Memory B cell (primary cell): ENCODE data around the gene LEMD2.

Source experiments
- ATAC-seq: fragments of 150-1000 bp; cut with Tn5 transposase; 2 replicates; pipeline ENCODE4 v1.10.0; 2021; ENCODE audit warnings: low read depth, mild to moderate bottlenecking, moderate library complexity
- DNase-seq, 2 donors: peaks; one replicate each; pipeline ENCODE4 v3.0.0; 2022; ENCODE audit warnings: low spot score in 2 of 2
- H3K27ac Mint-ChIP-seq: one replicate; pipeline ENCODE4 v1.8.0; 2022; ENCODE audit warnings: mild to moderate bottlenecking, moderate library complexity, mixed read lengths
- H3K27me3 Mint-ChIP-seq: one replicate; pipeline ENCODE4 v1.8.0; 2022; ENCODE audit warnings: mixed read lengths
- H3K36me3 Mint-ChIP-seq: one replicate; pipeline ENCODE4 v1.8.0; 2022; ENCODE audit warnings: mild to moderate bottlenecking, mixed read lengths
- H3K4me1 Mint-ChIP-seq: one replicate; pipeline ENCODE4 v1.8.0; 2022; ENCODE audit warnings: mixed read lengths
- H3K4me3 Mint-ChIP-seq: one replicate; pipeline ENCODE4 v1.8.0; 2022; ENCODE audit warnings: mild to moderate bottlenecking, moderate library complexity, mixed read lengths
- H3K9me3 Mint-ChIP-seq: one replicate; pipeline ENCODE4 v1.8.0; 2022; ENCODE audit warnings: mixed read lengths

The LEMD2 gene

GRCh38 chr6:33766921-33767907 lies 21.7 kb downstream of the LEMD2 start:
- peaks cover 9% of the 10 kb centered on the region for H3K4me1 Mint-ChIP-seq
- DNase-seq (no peak), ATAC-seq (no peak)
- H3K4me3 Mint-ChIP-seq = no peak overlapping the region
- H3K27ac Mint-ChIP-seq = no peak overlapping the region
- H3K36me3 Mint-ChIP-seq = no peaks in the 10 kb centered on the region
- peaks cover 27% of the 10 kb centered on the region for H3K27me3 Mint-ChIP-seq
- H3K9me3 Mint-ChIP-seq = peaks cover 2% of the 10 kb centered on the region

GRCh38 chr6:33765368-33765767 lies 23.6 kb downstream of the LEMD2 start:
- no peak overlapping the region for H3K27ac Mint-ChIP-seq
- DNase-seq = no peak
- H3K36me3 Mint-ChIP-seq = no peaks in the 10 kb centered on the region
- peaks cover 2% of the 10 kb centered on the region for H3K9me3 Mint-ChIP-seq
- peaks cover 6% of the 10 kb centered on the region for H3K4me1 Mint-ChIP-seq
- no peak for ATAC-seq
- peaks cover 29% of the 10 kb centered on the region for H3K27me3 Mint-ChIP-seq
- no peak overlapping the region for H3K4me3 Mint-ChIP-seq

- Mint-ChIP-seq H3K27me3 (peaks cover 29% of the 10 kb centered on the region), H3K4me3 (no peak overlapping the region)
Measured at GRCh38 chr6:33764036-33764435, 24.9 kb downstream of the LEMD2 start.

GRCh38 chr6:33763483-33763882 lies 25.4 kb downstream of the LEMD2 start:
- no peak overlapping the region for H3K27ac Mint-ChIP-seq
- H3K36me3 Mint-ChIP-seq = no peaks in the 10 kb centered on the region
- peaks cover 5% of the 10 kb centered on the region for H3K4me1 Mint-ChIP-seq
- peaks cover 2% of the 10 kb centered on the region for H3K9me3 Mint-ChIP-seq
- ATAC-seq (no peak), DNase-seq (no peak)
- H3K4me3 Mint-ChIP-seq = no peak overlapping the region
- peaks cover 28% of the 10 kb centered on the region for H3K27me3 Mint-ChIP-seq

More at GRCh38 chr6:33764036-33764435, 24.9 kb downstream of the LEMD2 start:
- DNase-seq = no peak
- peaks cover 6% of the 10 kb centered on the region for H3K4me1 Mint-ChIP-seq
- peaks cover 2% of the 10 kb centered on the region for H3K9me3 Mint-ChIP-seq
- ATAC-seq = no peak
- H3K27ac Mint-ChIP-seq = no peak overlapping the region
- no peaks in the 10 kb centered on the region for H3K36me3 Mint-ChIP-seq

- H3K27me3 Mint-ChIP-seq = peaks cover 27% of the 10 kb centered on the region
- H3K36me3 Mint-ChIP-seq = no peaks in the 10 kb centered on the region
- H3K4me3 Mint-ChIP-seq = no peak overlapping the region
- no peak overlapping the region for H3K27ac Mint-ChIP-seq
- ATAC-seq (no peak), DNase-seq (no peak)
- H3K4me1 Mint-ChIP-seq = peaks cover 4% of the 10 kb centered on the region
- H3K9me3 Mint-ChIP-seq = peaks cover 2% of the 10 kb centered on the region
Measured at GRCh38 chr6:33762713-33763112, 26.2 kb downstream of the LEMD2 start.

GRCh38 chr6:33761922-33762629 lies 26.9 kb downstream of the LEMD2 start:
- Mint-ChIP-seq H3K36me3 (no peaks in the 10 kb centered on the region), H3K9me3 (peaks cover 2% of the 10 kb centered on the region), H3K4me1 (peaks cover 4% of the 10 kb centered on the region), H3K4me3 (no peak overlapping the region), H3K27ac (no peak overlapping the region), H3K27me3 (peaks cover 22% of the 10 kb centered on the region)
- peak; percentile 64 for ATAC-seq
- DNase-seq = peak in 1 of 2 donors; percentile 16

GRCh38 chr6:33761581-33761921 lies 27.4 kb downstream of the LEMD2 start:
- Mint-ChIP-seq H3K36me3 (no peaks in the 10 kb centered on the region), H3K4me1 (peaks cover 4% of the 10 kb centered on the region), H3K4me3 (no peak overlapping the region), H3K27me3 (peaks cover 20% of the 10 kb centered on the region), H3K27ac (no peak overlapping the region), H3K9me3 (peaks cover 2% of the 10 kb centered on the region)
- no peak for DNase-seq
- no peak for ATAC-seq

- Mint-ChIP-seq H3K27me3 (peaks cover 12% of the 10 kb centered on the region), H3K36me3 (no peaks in the 10 kb centered on the region), H3K27ac (no peak overlapping the region), H3K4me3 (no peak overlapping the region), H3K9me3 (no peaks in the 10 kb centered on the region), H3K4me1 (peaks cover 9% of the 10 kb centered on the region)
- no peak for ATAC-seq
- no peak for DNase-seq
Measured at GRCh38 chr6:33759887-33760629, 28.9 kb downstream of the LEMD2 start.

GRCh38 chr6:33758815-33759216 lies 30.1 kb downstream of the LEMD2 start:
- Mint-ChIP-seq H3K4me1 (peaks cover 9% of the 10 kb centered on the region), H3K9me3 (no peaks in the 10 kb centered on the region), H3K4me3 (no peak overlapping the region), H3K27ac (no peak overlapping the region), H3K27me3 (peaks cover 12% of the 10 kb centered on the region), H3K36me3 (no peaks in the 10 kb centered on the region)
- no peak for ATAC-seq
- DNase-seq = no peak

- H3K36me3 Mint-ChIP-seq = no peaks in the 10 kb centered on the region
- H3K27me3 Mint-ChIP-seq = peaks cover 8% of the 10 kb centered on the region
- H3K4me3 Mint-ChIP-seq = no peak overlapping the region
- ATAC-seq (no peak), DNase-seq (no peak)
- H3K27ac Mint-ChIP-seq = no peak overlapping the region
- no peaks in the 10 kb centered on the region for H3K9me3 Mint-ChIP-seq
- peaks cover 9% of the 10 kb centered on the region for H3K4me1 Mint-ChIP-seq
Measured at GRCh38 chr6:33757906-33758305, 31.0 kb downstream of the LEMD2 start.

GRCh38 chr6:33757113-33757512 lies 31.8 kb downstream of the LEMD2 start:
- H3K9me3 Mint-ChIP-seq = no peaks in the 10 kb centered on the region
- H3K4me1 Mint-ChIP-seq = peaks cover 7% of the 10 kb centered on the region
- H3K27me3 Mint-ChIP-seq = peaks cover 6% of the 10 kb centered on the region
- no peak overlapping the region for H3K4me3 Mint-ChIP-seq
- H3K27ac Mint-ChIP-seq = no peak overlapping the region
- ATAC-seq (no peak), DNase-seq (no peak)
- no peaks in the 10 kb centered on the region for H3K36me3 Mint-ChIP-seq

GRCh38 chr6:33756211-33756954 lies 32.5 kb downstream of the LEMD2 start:
- no peaks in the 10 kb centered on the region for H3K9me3 Mint-ChIP-seq

GRCh38 chr6:33755070-33755869 lies 33.7 kb downstream of the LEMD2 start:
- H3K27ac Mint-ChIP-seq = no peak overlapping the region
- no peak overlapping the region for H3K4me3 Mint-ChIP-seq
- peaks cover 6% of the 10 kb centered on the region for H3K4me1 Mint-ChIP-seq
- no peaks in the 10 kb centered on the region for H3K9me3 Mint-ChIP-seq
- ATAC-seq = peak; percentile 51
- H3K27me3 Mint-ChIP-seq = peaks cover 7% of the 10 kb centered on the region
- DNase-seq = no peak
- H3K36me3 Mint-ChIP-seq = no peaks in the 10 kb centered on the region

More at GRCh38 chr6:33756211-33756954, 32.5 kb downstream of the LEMD2 start:
- Mint-ChIP-seq H3K4me3 (no peak overlapping the region), H3K36me3 (no peaks in the 10 kb centered on the region), H3K27me3 (peaks cover 5% of the 10 kb centered on the region), H3K27ac (no peak overlapping the region), H3K4me1 (peaks cover 6% of the 10 kb centered on the region)
- ATAC-seq = no peak
- no peak for DNase-seq
